HCT116 (cell line): ENCODE data around the gene DPF3. TPM values are rescaled to one million over a fixed set of nuclear protein-coding genes. Genes with fewer than 3 reads are reported as not detected.

Source experiments
- ATAC-seq: fragments of 200-7000 bp; cut with Tn5 transposase; 2 replicates; pipeline ENCODE4 v1.9.1; 2020; ENCODE audit warnings: mild to moderate bottlenecking, moderate library complexity
- BruUV-seq: library from RNA; stranded (reverse); fragments of 400-500 nt; replicated peaks from 2 replicates; lab custom pipeline; 2021; lab: Mats Ljungman, UMichigan
- CTCF ChIA-PET: fragments of 300-600 bp; sonication (Branson Sonifier 250); formaldehyde crosslinking; loops from one replicate; lab custom pipeline; 2021; ENCODE audit warnings: antibody characterized with exemption; lab: Charles Lee
- POLR2A ChIA-PET: fragments of 300-600, 350-600 bp; sonication (Branson Sonifier 250); formaldehyde crosslinking; loops from one replicate; lab custom pipeline; 2021; ENCODE audit warnings: antibody characterized with exemption; lab: Charles Lee
- RAD21 ChIA-PET, 2 experiments: fragments of 300-600 bp; sonication (Branson Sonifier 250); formaldehyde crosslinking; loops; one replicate each; lab custom pipeline; 2023; ENCODE audit warnings: low total read pairs in 2 of 2; ENCODE audit not compliant: uncharacterized antibody in 2 of 2, unreplicated experiment in 2 of 2, low non-redundant PET in 1 of 2; lab: Charles Lee
- DNase-seq: peaks from one replicate; pipeline ENCODE4 v3.0.0-alpha.2; 2010; ENCODE audit warnings: low read depth, low spot score
- H2AFZ ChIP-seq: fragments of 200-600 bp; shearing (Covaris generic), sonication (generic); 2 replicates; pipeline ENCODE4 v1.6.1; 2017; ENCODE audit warnings: low read depth, mixed run types, mixed read lengths, antibody characterized with exemption, low read length; ENCODE audit not compliant: poor library complexity, severe bottlenecking
- H3K27ac ChIP-seq: 2 replicates; pipeline ENCODE4 v1.5.1; 2012; ENCODE audit warnings: low read depth, low read length
- H3K27me3 ChIP-seq: fragments of 200-600 bp; sonication (generic); 2 replicates; pipeline ENCODE4 v1.6.1; 2016; ENCODE audit warnings: mixed run types, low read length, mixed read lengths; ENCODE audit not compliant: insufficient read depth
- H3K36me3 ChIP-seq, 2 experiments: fragments of 200-500 bp in 1 of 2; fragments of 200-600 bp in 1 of 2; sonication (Bioruptor generic) in 1 of 2; sonication (generic) in 1 of 2; 2 replicates each; pipeline versions ENCODE4 v1.5.1 to v1.6.1; 2014 to 2016; ENCODE audit warnings: low read length in 2 of 2, inconsistent platforms in 1 of 2, mixed read lengths in 1 of 2, mixed run types in 1 of 2; ENCODE audit not compliant: insufficient read depth in 2 of 2, control insufficient read depth in 1 of 2
- H3K4me1 ChIP-seq, 2 experiments: fragments of 200-600 bp in 1 of 2; sonication (generic) in 1 of 2; 2 replicates each; pipeline versions ENCODE4 v1.5.1 to v1.6.1; 2012 to 2017; ENCODE audit warnings: low read length in 2 of 2, inconsistent platforms in 1 of 2, mild to moderate bottlenecking in 1 of 2, mixed read lengths in 1 of 2, mixed run types in 1 of 2, moderate library complexity in 1 of 2; ENCODE audit not compliant: insufficient read depth in 2 of 2, control insufficient read depth in 1 of 2
- H3K4me2 ChIP-seq: fragments of 200-600 bp; sonication (generic); 2 replicates; pipeline ENCODE4 v1.6.1; 2017; ENCODE audit warnings: mixed run types, low read length, mixed read lengths
- H3K4me3 ChIP-seq, 2 experiments: fragments of 200-600 bp in 1 of 2; sonication (generic) in 1 of 2; replicated peaks in 1 of 2; 2 replicates each; pipeline ENCODE4 v1.5.1; 2011 to 2016; ENCODE audit warnings: low read length in 2 of 2, control low read depth in 1 of 2, low read depth in 1 of 2, mild to moderate bottlenecking in 1 of 2, mixed read lengths in 1 of 2, mixed run types in 1 of 2
- H3K79me2 ChIP-seq: fragments of 200-600 bp; sonication (generic); 2 replicates; pipeline ENCODE4 v1.6.1; 2017; ENCODE audit warnings: mild to moderate bottlenecking, mixed run types, low read length, moderate library complexity, mixed read lengths; ENCODE audit not compliant: insufficient read depth
- H3K9ac ChIP-seq: fragments of 200-600 bp; sonication (generic); 2 replicates; pipeline ENCODE4 v1.6.1; 2016; ENCODE audit warnings: low read length, mixed read lengths
- H3K9me2 ChIP-seq: fragments of 200-600 bp; sonication (generic), shearing (Covaris generic); 2 replicates; pipeline ENCODE4 v1.6.1; 2017; ENCODE audit warnings: mixed run types, mild to moderate bottlenecking, moderate library complexity; ENCODE audit not compliant: insufficient read depth
- H3K9me3 ChIP-seq, 2 experiments: fragments of 200-500 bp in 1 of 2; fragments of 200-600 bp in 1 of 2; sonication (Bioruptor generic) in 1 of 2; sonication (generic) in 1 of 2; 2 replicates each; pipeline ENCODE4 v1.6.1; 2014 to 2017; ENCODE audit warnings: low read length in 2 of 2, mixed read lengths in 2 of 2, inconsistent platforms in 1 of 2, low read depth in 1 of 2, mild to moderate bottlenecking in 1 of 2, mixed run types in 1 of 2, moderate library complexity in 1 of 2; ENCODE audit not compliant: control insufficient read depth in 1 of 2, insufficient read depth in 1 of 2
- H4K20me1 ChIP-seq: fragments of 200-600 bp; sonication (generic), shearing (Covaris generic); 2 replicates; pipeline ENCODE4 v1.6.1; 2017; ENCODE audit warnings: mixed run types, mild to moderate bottlenecking, moderate library complexity; ENCODE audit not compliant: insufficient read depth
- CBX3 ChIP-seq: IDR thresholded peaks from 2 replicates; pipeline ENCODE4 v1.6.1; 2012; ENCODE audit warnings: low read depth
- EZH2phosphoT487 ChIP-seq: fragments of 200-600 bp; IDR thresholded peaks from 2 replicates; pipeline ENCODE4 v1.6.1; 2018; ENCODE audit warnings: antibody characterized with exemption, borderline replicate concordance
- FOSL1 ChIP-seq: IDR thresholded peaks from 2 replicates; pipeline ENCODE4 v1.6.1; 2012; ENCODE audit warnings: low read depth
- RAD21 ChIP-seq: IDR thresholded peaks from 2 replicates; pipeline ENCODE4 v1.6.1; 2012; ENCODE audit warnings: low read depth, mild to moderate bottlenecking
- REST ChIP-seq: IDR thresholded peaks from 2 replicates; pipeline ENCODE4 v1.6.1; 2012; ENCODE audit warnings: low read depth
- SP1 ChIP-seq: IDR thresholded peaks from 2 replicates; pipeline ENCODE4 v1.6.1; 2012; ENCODE audit warnings: low read depth
- YY1 ChIP-seq: IDR thresholded peaks from 2 replicates; pipeline ENCODE4 v1.6.1; 2011; ENCODE audit warnings: low read length, low read depth, moderate library complexity, mild to moderate bottlenecking; ENCODE audit not compliant: insufficient replicate concordance; ENCODE audit errors: extremely low read depth
- intact Hi-C: fragments of 100-400 bp; cut with micrococcal nuclease; formaldehyde crosslinking; loops from 2 replicates; pipeline ENCODE4 v1.10.0; 2022
- total RNA-seq: library from RNA; stranded (reverse); gene quantifications from one replicate; pipeline ENCODE4 v1.2.1, GENCODE V29; 2021; ENCODE audit not compliant: unreplicated experiment
- TF ChIP-seq, protein P1 (sequence below): IDR thresholded peaks from 2 replicates; pipeline ENCODE4 v1.6.1; 2011; ENCODE audit warnings: mild to moderate bottlenecking, low read length, moderate library complexity; ENCODE audit not compliant: insufficient replicate concordance; ENCODE audit errors: extremely low read depth
- TF ChIP-seq, protein P2 (sequence below), 3 experiments: fragments of 200-600 bp in 1 of 3; sonication (generic) in 1 of 3; IDR thresholded peaks in 2 of 3; conservative IDR thresholded peaks in 1 of 3; 2 replicates each; pipeline ENCODE4 v1.5.1; 2012 to 2017; ENCODE audit warnings: low read depth in 2 of 3, low read length in 2 of 3, antibody characterized with exemption in 1 of 3, borderline replicate concordance in 1 of 3, control low read depth in 1 of 3, mild to moderate bottlenecking in 1 of 3, mixed read lengths in 1 of 3, mixed run types in 1 of 3, moderate library complexity in 1 of 3; ENCODE audit not compliant: insufficient read depth in 1 of 3

Gene DPF3
- total RNA-seq, 1 experiment from 2014 or later: 0.27 TPM

GRCh38 chr14:72699443-72699842 is 194.5 kb downstream of the DPF3 start (continued):
- TF ChIP-seq REST: no peak
- TF ChIP-seq EZH2phosphoT487: no peak
- TF ChIP-seq YY1: no peak

GRCh38 chr14:72692696-72693095 is 201.2 kb downstream of the DPF3 start:
- Histone ChIP-seq H3K9ac (no peak overlapping the region), H3K9me3 (no peaks in the 10 kb centered on the region), H3K79me2 (no peaks in the 10 kb centered on the region), H3K4me1 (no peaks in the 10 kb centered on the region), H3K27ac (no peak overlapping the region)
- RAD21 ChIA-PET: no interaction called here
- intact Hi-C loops: no loop called here
- TF ChIP-seq SP1 (no peak), RAD21 (no peak), EZH2phosphoT487 (no peak), FOSL1 (no peak), CBX3 (no peak), REST (no peak)
- TF ChIP-seq, protein P1, sequence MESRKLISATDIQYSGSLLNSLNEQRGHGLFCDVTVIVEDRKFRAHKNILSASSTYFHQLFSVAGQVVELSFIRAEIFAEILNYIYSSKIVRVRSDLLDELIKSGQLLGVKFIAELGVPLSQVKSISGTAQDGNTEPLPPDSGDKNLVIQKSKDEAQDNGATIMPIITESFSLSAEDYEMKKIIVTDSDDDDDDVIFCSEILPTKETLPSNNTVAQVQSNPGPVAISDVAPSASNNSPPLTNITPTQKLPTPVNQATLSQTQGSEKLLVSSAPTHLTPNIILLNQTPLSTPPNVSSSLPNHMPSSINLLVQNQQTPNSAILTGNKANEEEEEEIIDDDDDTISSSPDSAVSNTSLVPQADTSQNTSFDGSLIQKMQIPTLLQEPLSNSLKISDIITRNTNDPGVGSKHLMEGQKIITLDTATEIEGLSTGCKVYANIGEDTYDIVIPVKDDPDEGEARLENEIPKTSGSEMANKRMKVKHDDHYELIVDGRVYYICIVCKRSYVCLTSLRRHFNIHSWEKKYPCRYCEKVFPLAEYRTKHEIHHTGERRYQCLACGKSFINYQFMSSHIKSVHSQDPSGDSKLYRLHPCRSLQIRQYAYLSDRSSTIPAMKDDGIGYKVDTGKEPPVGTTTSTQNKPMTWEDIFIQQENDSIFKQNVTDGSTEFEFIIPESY: no peak
- TF ChIP-seq, protein P2, sequence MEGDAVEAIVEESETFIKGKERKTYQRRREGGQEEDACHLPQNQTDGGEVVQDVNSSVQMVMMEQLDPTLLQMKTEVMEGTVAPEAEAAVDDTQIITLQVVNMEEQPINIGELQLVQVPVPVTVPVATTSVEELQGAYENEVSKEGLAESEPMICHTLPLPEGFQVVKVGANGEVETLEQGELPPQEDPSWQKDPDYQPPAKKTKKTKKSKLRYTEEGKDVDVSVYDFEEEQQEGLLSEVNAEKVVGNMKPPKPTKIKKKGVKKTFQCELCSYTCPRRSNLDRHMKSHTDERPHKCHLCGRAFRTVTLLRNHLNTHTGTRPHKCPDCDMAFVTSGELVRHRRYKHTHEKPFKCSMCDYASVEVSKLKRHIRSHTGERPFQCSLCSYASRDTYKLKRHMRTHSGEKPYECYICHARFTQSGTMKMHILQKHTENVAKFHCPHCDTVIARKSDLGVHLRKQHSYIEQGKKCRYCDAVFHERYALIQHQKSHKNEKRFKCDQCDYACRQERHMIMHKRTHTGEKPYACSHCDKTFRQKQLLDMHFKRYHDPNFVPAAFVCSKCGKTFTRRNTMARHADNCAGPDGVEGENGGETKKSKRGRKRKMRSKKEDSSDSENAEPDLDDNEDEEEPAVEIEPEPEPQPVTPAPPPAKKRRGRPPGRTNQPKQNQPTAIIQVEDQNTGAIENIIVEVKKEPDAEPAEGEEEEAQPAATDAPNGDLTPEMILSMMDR (IDR thresholded peaks at IDR 0.05 in 2 of 3, conservative IDR thresholded peaks at IDR 0.05 in 1 of 3; ENCODE audit: borderline replicate concordance in 1 of 3, insufficient read depth in 1 of 3, low read depth in 2 of 3, low read length in 2 of 3): no peak
- TF ChIP-seq, all 23 proteins: peak for 0
- ChIA-PET POLR2A (no interaction called here), CTCF (no interaction called here)
- no TSS peak for BruUV-seq
- ATAC-seq (peak; percentile 54), DNase-seq (no peak)
- H4K20me1 ChIP-seq: no peaks in the 10 kb centered on the region
- H3K9me2 ChIP-seq: no peaks in the 10 kb centered on the region
- H3K4me2 ChIP-seq: no peak overlapping the region
- H3K27me3 ChIP-seq: no peaks in the 10 kb centered on the region; the same call in 1 of the 2 replicates
- H3K4me3 ChIP-seq: no peak overlapping the region
- H3K36me3 ChIP-seq: no peaks in the 10 kb centered on the region
- no peak overlapping the region for H2AFZ ChIP-seq
